Measurements from ENCODE around the gene ITGAL. TPM values are rescaled to one million over a fixed set of nuclear protein-coding genes. Genes with fewer than 3 reads are reported as not detected.

ITGAL gene
- total RNA-seq, 1 donor from 2014 or later: 264 TPM

- H3K36me3 Mint-ChIP-seq (ENCODE audit: low read depth): peaks cover 12% of the 10 kb centered on the region
- intact Hi-C loops (cut with micrococcal nuclease): no loop called here
- no peak for DNase-seq
- no peaks in the 10 kb centered on the region for H3K27me3 Mint-ChIP-seq
- peaks cover 8% of the 10 kb centered on the region for H3K4me1 Mint-ChIP-seq
- no peak overlapping the region for H3K4me3 Mint-ChIP-seq
- no peaks in the 10 kb centered on the region for H3K9me3 Mint-ChIP-seq
- H3K27ac Mint-ChIP-seq: no peak overlapping the region
Measured at GRCh38 chr16:30541502-30542329, 69.2 kb downstream of the ITGAL start.

- DNase-seq: no peak
- no peaks in the 10 kb centered on the region for H3K9me3 Mint-ChIP-seq
- H3K27me3 Mint-ChIP-seq: no peaks in the 10 kb centered on the region
- intact Hi-C loops (cut with micrococcal nuclease): no loop called here
- H3K27ac Mint-ChIP-seq: no peak overlapping the region
- H3K36me3 Mint-ChIP-seq (ENCODE audit: low read depth): peaks cover 7% of the 10 kb centered on the region
- no peak overlapping the region for H3K4me3 Mint-ChIP-seq
- peaks cover 6% of the 10 kb centered on the region for H3K4me1 Mint-ChIP-seq
Measured at GRCh38 chr16:30543067-30543466, 70.5 kb downstream of the ITGAL start.

GRCh38 chr16:30546115-30546514, 73.6 kb downstream of the ITGAL start:
- no peak overlapping the region for H3K4me3 Mint-ChIP-seq
- no peak for DNase-seq
- peaks cover 16% of the 10 kb centered on the region for H3K4me1 Mint-ChIP-seq
- H3K27ac Mint-ChIP-seq: no peak overlapping the region
- intact Hi-C loops (cut with micrococcal nuclease): no loop called here
- no peaks in the 10 kb centered on the region for H3K9me3 Mint-ChIP-seq
- H3K27me3 Mint-ChIP-seq: no peaks in the 10 kb centered on the region
- H3K36me3 Mint-ChIP-seq (ENCODE audit: low read depth): no peaks in the 10 kb centered on the region

GRCh38 chr16:30548416-30549253, 76.1 kb downstream of the ITGAL start:
- Mint-ChIP-seq H3K9me3 (no peaks in the 10 kb centered on the region), H3K4me1 (peaks cover 40% of the 10 kb centered on the region), H3K4me3 (no peak overlapping the region), H3K27me3 (no peaks in the 10 kb centered on the region), H3K27ac (no peak overlapping the region), H3K36me3 (ENCODE audit: low read depth) (peaks cover 14% of the 10 kb centered on the region)
- no peak for DNase-seq
- intact Hi-C loops (cut with micrococcal nuclease): no loop called here

GRCh38 chr16:30551781-30552180, 79.2 kb downstream of the ITGAL start:
- Mint-ChIP-seq H3K9me3 (no peaks in the 10 kb centered on the region), H3K36me3 (ENCODE audit: low read depth) (peaks cover 28% of the 10 kb centered on the region), H3K4me1 (peaks cover 51% of the 10 kb centered on the region), H3K27me3 (no peaks in the 10 kb centered on the region), H3K4me3 (peak overlapping the region; percentile 77), H3K27ac (peak overlapping the region; percentile 92)
- intact Hi-C loops (cut with micrococcal nuclease): loop anchor here (1.0 kb wide), 1 partner anchor 17 kb away; the partner anchor contains the start of gene ZNF747
- peak; percentile 91 for DNase-seq

- H3K9me3 Mint-ChIP-seq: no peaks in the 10 kb centered on the region
- H3K36me3 Mint-ChIP-seq (ENCODE audit: low read depth): peaks cover 30% of the 10 kb centered on the region
- peaks cover 53% of the 10 kb centered on the region for H3K4me1 Mint-ChIP-seq
- peak overlapping the region; percentile 92 for H3K27ac Mint-ChIP-seq
- no peaks in the 10 kb centered on the region for H3K27me3 Mint-ChIP-seq
- H3K4me3 Mint-ChIP-seq: peak overlapping the region; percentile 77
- DNase-seq: no peak
- intact Hi-C loops (cut with micrococcal nuclease): no loop called here
Measured at GRCh38 chr16:30552956-30553355, 80.4 kb downstream of the ITGAL start.

GRCh38 chr16:30553393-30553899, 80.9 kb downstream of the ITGAL start:
- DNase-seq: no peak
- H3K4me3 Mint-ChIP-seq: peak overlapping the region; percentile 46
- H3K27ac Mint-ChIP-seq: peak overlapping the region; percentile 92
- H3K4me1 Mint-ChIP-seq: peaks cover 51% of the 10 kb centered on the region
- H3K9me3 Mint-ChIP-seq: no peaks in the 10 kb centered on the region
- peaks cover 30% of the 10 kb centered on the region for H3K36me3 Mint-ChIP-seq (ENCODE audit: low read depth)
- intact Hi-C loops (cut with micrococcal nuclease): no loop called here
- H3K27me3 Mint-ChIP-seq: no peaks in the 10 kb centered on the region

GRCh38 chr16:30554557-30555314, 82.2 kb downstream of the ITGAL start:
- intact Hi-C loops (cut with micrococcal nuclease): no loop called here
- H3K4me3 Mint-ChIP-seq: no peak overlapping the region
- H3K36me3 Mint-ChIP-seq (ENCODE audit: low read depth): peaks cover 30% of the 10 kb centered on the region
- H3K9me3 Mint-ChIP-seq: no peaks in the 10 kb centered on the region
- no peak overlapping the region for H3K27ac Mint-ChIP-seq
- DNase-seq: no peak
- no peaks in the 10 kb centered on the region for H3K27me3 Mint-ChIP-seq
- H3K4me1 Mint-ChIP-seq: peaks cover 56% of the 10 kb centered on the region

- Mint-ChIP-seq H3K36me3 (ENCODE audit: low read depth) (peaks cover 30% of the 10 kb centered on the region), H3K9me3 (no peaks in the 10 kb centered on the region), H3K4me1 (peaks cover 56% of the 10 kb centered on the region), H3K27me3 (no peaks in the 10 kb centered on the region), H3K4me3 (peak overlapping the region; percentile 91), H3K27ac (peak overlapping the region; percentile 69)
- intact Hi-C loops (cut with micrococcal nuclease): no loop called here
- no peak for DNase-seq
Measured at GRCh38 chr16:30555315-30556124, 83.0 kb downstream of the ITGAL start.

GRCh38 chr16:30556125-30556473, 83.6 kb downstream of the ITGAL start:
- peak overlapping the region; percentile 91 for H3K4me3 Mint-ChIP-seq
- no peak for DNase-seq
- peaks cover 55% of the 10 kb centered on the region for H3K4me1 Mint-ChIP-seq
- peaks cover 30% of the 10 kb centered on the region for H3K36me3 Mint-ChIP-seq (ENCODE audit: low read depth)
- intact Hi-C loops (cut with micrococcal nuclease): no loop called here
- no peaks in the 10 kb centered on the region for H3K27me3 Mint-ChIP-seq
- H3K27ac Mint-ChIP-seq: peak overlapping the region; percentile 69
- H3K9me3 Mint-ChIP-seq: no peaks in the 10 kb centered on the region

- H3K4me1 Mint-ChIP-seq: peaks cover 46% of the 10 kb centered on the region
- H3K27ac Mint-ChIP-seq: peak overlapping the region; percentile 91
- H3K27me3 Mint-ChIP-seq: no peaks in the 10 kb centered on the region
- H3K36me3 Mint-ChIP-seq (ENCODE audit: low read depth): peaks cover 24% of the 10 kb centered on the region
- peak overlapping the region; percentile 91 for H3K4me3 Mint-ChIP-seq
- H3K9me3 Mint-ChIP-seq: no peaks in the 10 kb centered on the region
- DNase-seq: no peak
- intact Hi-C loops (cut with micrococcal nuclease): no loop called here
Measured at GRCh38 chr16:30557707-30557956, 85.1 kb downstream of the ITGAL start.

GRCh38 chr16:30557957-30558788, 85.6 kb downstream of the ITGAL start, which contains the start of gene ZNF764:
TSS of gene ZNF764 (minus strand) at chr16:30558374. CDS start at chr16:30558182, 192 bp downstream.
- intact Hi-C loops (cut with micrococcal nuclease): loop anchor here (1.0 kb wide), 4 partner anchors 13 to 100 kb away; partner anchors contain the start of genes FBRS, ZNF688 and ZNF785
- Mint-ChIP-seq H3K9me3 (no peaks in the 10 kb centered on the region), H3K36me3 (ENCODE audit: low read depth) (peaks cover 20% of the 10 kb centered on the region), H3K27ac (peak within 1 kb of the TSS; percentile 91), H3K4me1 (peaks cover 41% of the 10 kb centered on the region), H3K27me3 (no peaks in the 10 kb centered on the region), H3K4me3 (peak within 1 kb of the TSS; percentile 91)
- peak; percentile 99 for DNase-seq

Data from activated CD4-positive, alpha-beta T cell treated with anti-CD3 and anti-CD28 coated beads, Interleukin-2, amount 10 ng/mL, durations not matched to agents 24 days and 14 days (primary cell).